DOHH2 (cell line): ENCODE results near the gene NANOGP8.

ENCODE experiments used
- CTCF ChIP-seq: fragments of 200-600 bp; sonication (generic); IDR thresholded peaks from one replicate; pipeline ENCODE4 v1.5.1; 2014; ENCODE audit warnings: antibody characterized with exemption, mild to moderate bottlenecking, low read depth, low read length; ENCODE audit not compliant: poor library complexity, severe bottlenecking
- EZH2phosphoT487 ChIP-seq: fragments of 200-600 bp; sonication (generic); IDR thresholded peaks from 2 replicates; pipeline ENCODE4 v1.6.1; 2017; ENCODE audit warnings: borderline replicate concordance, mild to moderate bottlenecking, antibody characterized with exemption, low read length, moderate library complexity, mixed read lengths

- TF ChIP-seq CTCF (no peak), EZH2phosphoT487 (no peak)
Observed at GRCh38 chr15:35088329-35088728, 3.2 kb upstream of the NANOGP8 start.
